GM23338 (cell line): Measurements from ENCODE around the gene KLK6. TPM values are rescaled to one million over a fixed set of nuclear protein-coding genes. Genes with fewer than 3 reads are reported as not detected.
A peak's percentile ranks its signal among the peaks of the same experiment; 100 is the strongest.

Experiments used
- ATAC-seq: fragments of 200-7000 bp; cut with Tn5 transposase; 3 replicates; pipeline ENCODE4 v1.9.1; 2020
- DNase-seq: peaks from one replicate; pipeline ENCODE4 v3.0.0-alpha.2; 2015; ENCODE audit warnings: low spot score
- H2AFZ ChIP-seq: fragments of 200-600 bp; sonication (generic); 2 replicates; pipeline ENCODE4 v1.8.0; 2016; ENCODE audit warnings: antibody characterized with exemption, mild to moderate bottlenecking, moderate library complexity
- H3F3A ChIP-seq: fragments of 200-600 bp; sonication (generic); replicated peaks from 2 replicates; pipeline ENCODE4 v1.8.0; 2017; ENCODE audit warnings: antibody characterized with exemption, mixed run types, low read depth
- H3K27ac ChIP-seq: fragments of 200-600 bp; sonication (generic); 2 replicates; pipeline ENCODE4 v1.6.1; 2016; ENCODE audit warnings: low read depth
- H3K27me3 ChIP-seq: fragments of 200-600 bp; sonication (generic); 2 replicates; pipeline ENCODE4 v1.8.0; 2016; ENCODE audit warnings: mild to moderate bottlenecking, mixed run types, moderate library complexity; ENCODE audit not compliant: insufficient read depth
- H3K36me3 ChIP-seq: fragments of 200-600 bp; sonication (generic); 2 replicates; pipeline ENCODE4 v1.8.0; 2016; ENCODE audit warnings: mild to moderate bottlenecking; ENCODE audit not compliant: insufficient read depth
- H3K4me1 ChIP-seq: fragments of 200-600 bp; sonication (generic); 2 replicates; pipeline ENCODE4 v1.8.0; 2016; ENCODE audit warnings: mild to moderate bottlenecking, moderate library complexity; ENCODE audit not compliant: insufficient read depth
- H3K4me2 ChIP-seq: fragments of 200-600 bp; sonication (generic); 2 replicates; pipeline ENCODE4 v1.7.1; 2017; ENCODE audit warnings: mixed run types
- H3K4me3 ChIP-seq: fragments of 200-600 bp; sonication (generic); 2 replicates; pipeline ENCODE4 v1.6.1; 2016; ENCODE audit warnings: mixed run types
- H3K79me2 ChIP-seq: fragments of 200-600 bp; sonication (generic); replicated peaks from 2 replicates; pipeline ENCODE4 v1.8.0; 2017; ENCODE audit warnings: mild to moderate bottlenecking; ENCODE audit not compliant: insufficient read depth
- H3K9me2 ChIP-seq: fragments of 200-600 bp; sonication (generic); 2 replicates; pipeline ENCODE4 v1.8.0; 2017; ENCODE audit not compliant: insufficient read depth
- H4K20me1 ChIP-seq: fragments of 200-600 bp; sonication (generic); replicated peaks from 2 replicates; pipeline ENCODE4 v1.8.0; 2017; ENCODE audit warnings: mild to moderate bottlenecking; ENCODE audit not compliant: insufficient read depth
- H3K27ac Mint-ChIP-seq: 2 replicates; pipeline ENCODE4 v1.8.0; 2020; ENCODE audit warnings: inconsistent platforms, mild to moderate bottlenecking, moderate library complexity, mixed read lengths
- H3K27me3 Mint-ChIP-seq: 3 replicates; pipeline ENCODE4 v1.8.0; 2022; ENCODE audit warnings: low read depth, mild to moderate bottlenecking, moderate library complexity, mixed read lengths, inconsistent platforms; ENCODE audit not compliant: insufficient read depth, poor library complexity
- H3K36me3 Mint-ChIP-seq: 3 replicates; pipeline ENCODE4 v1.8.0; 2021; ENCODE audit warnings: low read depth, mild to moderate bottlenecking, inconsistent platforms, moderate library complexity, mixed read lengths
- H3K4me1 Mint-ChIP-seq: 3 replicates; pipeline ENCODE4 v1.8.0; 2020; ENCODE audit warnings: mild to moderate bottlenecking, inconsistent platforms, mixed read lengths
- H3K4me3 Mint-ChIP-seq: 3 replicates; pipeline ENCODE4 v1.8.0; 2021; ENCODE audit warnings: moderate library complexity, mild to moderate bottlenecking, inconsistent platforms, mixed read lengths
- H3K9me3 Mint-ChIP-seq: 3 replicates; pipeline ENCODE4 v1.8.0; 2020; ENCODE audit warnings: moderate library complexity, mild to moderate bottlenecking, inconsistent platforms, mixed read lengths
- CTCF ChIP-seq, 2 experiments: fragments of 200-600 bp in 1 of 2; sonication (generic) in 1 of 2; conservative IDR thresholded peaks; 2 replicates each; pipeline versions ENCODE4 v1.5.1 to v1.6.1; 2016 to 2017; ENCODE audit warnings: antibody characterized with exemption in 2 of 2, low read depth in 2 of 2, mild to moderate bottlenecking in 2 of 2, moderate library complexity in 1 of 2
- EZH2 ChIP-seq: fragments of 200-600 bp; sonication (generic); IDR thresholded peaks from one replicate; pipeline ENCODE4 v1.8.0; 2017; ENCODE audit warnings: antibody characterized with exemption, mild to moderate bottlenecking, low read depth; ENCODE audit not compliant: unreplicated experiment
- ZNF114 ChIP-seq: fragments of 250-450 bp; sonication (Bioruptor Pico); IDR thresholded peaks from 2 replicates; pipeline ENCODE4 v1.5.0; 2020; ENCODE audit warnings: mild to moderate bottlenecking, moderate library complexity
- polyA plus RNA-seq: library from polyadenylated mRNA; unstranded; fragments of >200 nt; fragmentation: Nextera tagmentation; extraction: Ambion mirVana; gene quantifications from 2 replicates; pipeline ENCODE4 v1.2.1, GENCODE V29; 2016
- total RNA-seq: library from RNA; depleted of rRNA; stranded (reverse); fragments of >200 nt; shearing (Covaris generic); gene quantifications from 2 replicates; pipeline ENCODE4 v1.2.3, GENCODE V29; 2014
- TF ChIP-seq, protein P1 (sequence below): IDR thresholded peaks from one replicate; pipeline ENCODE4 v1.6.1; 2018; ENCODE audit warnings: antibody characterized with exemption; ENCODE audit not compliant: unreplicated experiment
- TF ChIP-seq, protein P2 (sequence below): fragments of 250-450 bp; sonication (Bioruptor Pico); IDR thresholded peaks from 2 replicates; pipeline ENCODE4 v1.5.0; 2020; ENCODE audit warnings: mild to moderate bottlenecking, moderate library complexity

KLK6 gene
- total and polyA plus RNA-seq, 2 experiments from 2014 or later, result 0.47 to 0.56 TPM

DNA sequence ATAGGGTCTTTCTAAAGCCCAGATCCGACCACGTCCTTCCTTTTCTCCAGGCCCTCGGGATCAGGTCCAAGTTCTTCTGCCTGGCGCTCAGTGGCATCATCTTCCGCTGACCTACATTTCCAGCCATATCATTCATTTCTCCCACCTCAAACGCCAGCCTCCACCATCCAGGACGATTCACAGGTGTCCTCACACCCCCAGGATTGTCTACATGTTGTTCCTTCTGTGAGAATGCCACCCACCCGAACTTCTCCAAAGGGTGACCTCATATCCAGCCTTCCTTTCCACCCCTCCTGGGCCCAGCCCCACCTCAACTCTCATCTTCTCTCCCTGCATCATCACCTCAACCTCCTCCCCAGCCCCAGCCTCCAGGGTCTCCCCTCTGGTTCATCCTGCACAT, 11.8 kb downstream of the KLK6 start:
- no peaks in the 10 kb centered on the region for H4K20me1 ChIP-seq
- peaks cover 35% of the 10 kb centered on the region for H3K9me3 Mint-ChIP-seq
- peaks cover 12% of the 10 kb centered on the region for H3K27me3 Mint-ChIP-seq
- ATAC-seq (no peak), DNase-seq (no peak)
- H2AFZ ChIP-seq, result no peak overlapping the region
- no peaks in the 10 kb centered on the region for H3F3A ChIP-seq
- peaks cover 6% of the 10 kb centered on the region for H3K4me1 Mint-ChIP-seq
- H3K79me2 ChIP-seq, result no peaks in the 10 kb centered on the region
- H3K27me3 ChIP-seq, result no peaks in the 10 kb centered on the region
- H3K36me3 ChIP-seq, result no peaks in the 10 kb centered on the region
- no peak for TF ChIP-seq EZH2
- TF ChIP-seq CTCF (conservative IDR thresholded peaks at IDR 0.05; ENCODE audit: low read depth in 2 of 2), result no peak
- TF ChIP-seq, protein P1, sequence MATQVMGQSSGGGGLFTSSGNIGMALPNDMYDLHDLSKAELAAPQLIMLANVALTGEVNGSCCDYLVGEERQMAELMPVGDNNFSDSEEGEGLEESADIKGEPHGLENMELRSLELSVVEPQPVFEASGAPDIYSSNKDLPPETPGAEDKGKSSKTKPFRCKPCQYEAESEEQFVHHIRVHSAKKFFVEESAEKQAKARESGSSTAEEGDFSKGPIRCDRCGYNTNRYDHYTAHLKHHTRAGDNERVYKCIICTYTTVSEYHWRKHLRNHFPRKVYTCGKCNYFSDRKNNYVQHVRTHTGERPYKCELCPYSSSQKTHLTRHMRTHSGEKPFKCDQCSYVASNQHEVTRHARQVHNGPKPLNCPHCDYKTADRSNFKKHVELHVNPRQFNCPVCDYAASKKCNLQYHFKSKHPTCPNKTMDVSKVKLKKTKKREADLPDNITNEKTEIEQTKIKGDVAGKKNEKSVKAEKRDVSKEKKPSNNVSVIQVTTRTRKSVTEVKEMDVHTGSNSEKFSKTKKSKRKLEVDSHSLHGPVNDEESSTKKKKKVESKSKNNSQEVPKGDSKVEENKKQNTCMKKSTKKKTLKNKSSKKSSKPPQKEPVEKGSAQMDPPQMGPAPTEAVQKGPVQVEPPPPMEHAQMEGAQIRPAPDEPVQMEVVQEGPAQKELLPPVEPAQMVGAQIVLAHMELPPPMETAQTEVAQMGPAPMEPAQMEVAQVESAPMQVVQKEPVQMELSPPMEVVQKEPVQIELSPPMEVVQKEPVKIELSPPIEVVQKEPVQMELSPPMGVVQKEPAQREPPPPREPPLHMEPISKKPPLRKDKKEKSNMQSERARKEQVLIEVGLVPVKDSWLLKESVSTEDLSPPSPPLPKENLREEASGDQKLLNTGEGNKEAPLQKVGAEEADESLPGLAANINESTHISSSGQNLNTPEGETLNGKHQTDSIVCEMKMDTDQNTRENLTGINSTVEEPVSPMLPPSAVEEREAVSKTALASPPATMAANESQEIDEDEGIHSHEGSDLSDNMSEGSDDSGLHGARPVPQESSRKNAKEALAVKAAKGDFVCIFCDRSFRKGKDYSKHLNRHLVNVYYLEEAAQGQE, result no peak
- TF ChIP-seq ZNF114, result no peak
- H3K4me1 ChIP-seq, result peaks cover 9% of the 10 kb centered on the region; the same call in 1 of the 2 replicates
- H3K4me3 Mint-ChIP-seq, result no peak overlapping the region
- H3K36me3 Mint-ChIP-seq, result peaks cover 7% of the 10 kb centered on the region; the same call in 2 of the 3 replicates
- no peak overlapping the region for H3K27ac Mint-ChIP-seq
- no peak overlapping the region for H3K4me2 ChIP-seq
- no peak overlapping the region for H3K4me3 ChIP-seq
- peaks cover under 1% of the 10 kb centered on the region; the same call in 1 of the 2 replicates for H3K9me2 ChIP-seq
- no peak overlapping the region for H3K27ac ChIP-seq

DNA sequence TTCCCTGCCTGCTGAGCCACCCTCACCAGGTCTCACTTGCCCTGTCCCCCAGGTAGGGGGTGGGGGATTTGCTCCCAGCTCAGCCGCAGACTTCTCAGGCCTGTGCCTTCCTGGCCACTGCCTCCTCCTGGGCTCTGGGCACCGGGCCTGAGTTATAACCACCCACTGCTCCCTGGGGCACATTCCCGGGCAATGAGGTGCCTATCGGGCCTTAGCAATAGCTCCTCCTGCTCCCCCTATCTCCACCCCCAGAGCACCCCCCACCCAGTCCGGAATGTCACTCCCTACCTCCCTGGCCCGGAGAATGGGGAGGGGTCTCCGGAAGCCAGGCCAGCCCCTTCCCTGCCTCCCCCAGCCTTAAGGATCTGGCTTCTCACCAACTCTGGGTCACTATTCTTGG, 16.5 kb downstream of the KLK6 start, which contains the start of gene KLK5:
Gene KLK5 (minus strand): TSS at position 129 of the 400 bp plus-strand sequence. CDS start 381 bp downstream, outside the sequence.
- H3K4me3 Mint-ChIP-seq, result no peak within 1 kb of the TSS
- no peak within 1 kb of the TSS for H3K4me3 ChIP-seq
- no peaks in the 10 kb centered on the region for H3K9me2 ChIP-seq
- H3F3A ChIP-seq, result no peaks in the 10 kb centered on the region
- no peaks in the 10 kb centered on the region; the same call in 2 of the 3 replicates for H3K36me3 Mint-ChIP-seq
- H3K27ac ChIP-seq, result no peak within 1 kb of the TSS
- H3K79me2 ChIP-seq, result no peaks in the 10 kb centered on the region
- no peak within 1 kb of the TSS; the same call in 1 of the 2 replicates for H3K27ac Mint-ChIP-seq
- DNase-seq (peak; percentile 37), ATAC-seq (peak; percentile 83)
- no peaks in the 10 kb centered on the region for H3K27me3 ChIP-seq
- H3K4me1 ChIP-seq, result peaks cover 9% of the 10 kb centered on the region; the same call in 1 of the 2 replicates
- peaks cover 7% of the 10 kb centered on the region; the same call in 1 of the 3 replicates for H3K9me3 Mint-ChIP-seq
- peaks cover 8% of the 10 kb centered on the region for H3K4me1 Mint-ChIP-seq
- no peaks in the 10 kb centered on the region for H4K20me1 ChIP-seq
- no peak within 1 kb of the TSS for H3K4me2 ChIP-seq
- peaks cover 8% of the 10 kb centered on the region for H3K27me3 Mint-ChIP-seq
- peak within 1 kb of the TSS; percentile 95 for H2AFZ ChIP-seq
- no peaks in the 10 kb centered on the region for H3K36me3 ChIP-seq
- no peak for TF ChIP-seq CTCF (conservative IDR thresholded peaks at IDR 0.05; ENCODE audit: low read depth in 2 of 2)
- TF ChIP-seq, protein P2, sequence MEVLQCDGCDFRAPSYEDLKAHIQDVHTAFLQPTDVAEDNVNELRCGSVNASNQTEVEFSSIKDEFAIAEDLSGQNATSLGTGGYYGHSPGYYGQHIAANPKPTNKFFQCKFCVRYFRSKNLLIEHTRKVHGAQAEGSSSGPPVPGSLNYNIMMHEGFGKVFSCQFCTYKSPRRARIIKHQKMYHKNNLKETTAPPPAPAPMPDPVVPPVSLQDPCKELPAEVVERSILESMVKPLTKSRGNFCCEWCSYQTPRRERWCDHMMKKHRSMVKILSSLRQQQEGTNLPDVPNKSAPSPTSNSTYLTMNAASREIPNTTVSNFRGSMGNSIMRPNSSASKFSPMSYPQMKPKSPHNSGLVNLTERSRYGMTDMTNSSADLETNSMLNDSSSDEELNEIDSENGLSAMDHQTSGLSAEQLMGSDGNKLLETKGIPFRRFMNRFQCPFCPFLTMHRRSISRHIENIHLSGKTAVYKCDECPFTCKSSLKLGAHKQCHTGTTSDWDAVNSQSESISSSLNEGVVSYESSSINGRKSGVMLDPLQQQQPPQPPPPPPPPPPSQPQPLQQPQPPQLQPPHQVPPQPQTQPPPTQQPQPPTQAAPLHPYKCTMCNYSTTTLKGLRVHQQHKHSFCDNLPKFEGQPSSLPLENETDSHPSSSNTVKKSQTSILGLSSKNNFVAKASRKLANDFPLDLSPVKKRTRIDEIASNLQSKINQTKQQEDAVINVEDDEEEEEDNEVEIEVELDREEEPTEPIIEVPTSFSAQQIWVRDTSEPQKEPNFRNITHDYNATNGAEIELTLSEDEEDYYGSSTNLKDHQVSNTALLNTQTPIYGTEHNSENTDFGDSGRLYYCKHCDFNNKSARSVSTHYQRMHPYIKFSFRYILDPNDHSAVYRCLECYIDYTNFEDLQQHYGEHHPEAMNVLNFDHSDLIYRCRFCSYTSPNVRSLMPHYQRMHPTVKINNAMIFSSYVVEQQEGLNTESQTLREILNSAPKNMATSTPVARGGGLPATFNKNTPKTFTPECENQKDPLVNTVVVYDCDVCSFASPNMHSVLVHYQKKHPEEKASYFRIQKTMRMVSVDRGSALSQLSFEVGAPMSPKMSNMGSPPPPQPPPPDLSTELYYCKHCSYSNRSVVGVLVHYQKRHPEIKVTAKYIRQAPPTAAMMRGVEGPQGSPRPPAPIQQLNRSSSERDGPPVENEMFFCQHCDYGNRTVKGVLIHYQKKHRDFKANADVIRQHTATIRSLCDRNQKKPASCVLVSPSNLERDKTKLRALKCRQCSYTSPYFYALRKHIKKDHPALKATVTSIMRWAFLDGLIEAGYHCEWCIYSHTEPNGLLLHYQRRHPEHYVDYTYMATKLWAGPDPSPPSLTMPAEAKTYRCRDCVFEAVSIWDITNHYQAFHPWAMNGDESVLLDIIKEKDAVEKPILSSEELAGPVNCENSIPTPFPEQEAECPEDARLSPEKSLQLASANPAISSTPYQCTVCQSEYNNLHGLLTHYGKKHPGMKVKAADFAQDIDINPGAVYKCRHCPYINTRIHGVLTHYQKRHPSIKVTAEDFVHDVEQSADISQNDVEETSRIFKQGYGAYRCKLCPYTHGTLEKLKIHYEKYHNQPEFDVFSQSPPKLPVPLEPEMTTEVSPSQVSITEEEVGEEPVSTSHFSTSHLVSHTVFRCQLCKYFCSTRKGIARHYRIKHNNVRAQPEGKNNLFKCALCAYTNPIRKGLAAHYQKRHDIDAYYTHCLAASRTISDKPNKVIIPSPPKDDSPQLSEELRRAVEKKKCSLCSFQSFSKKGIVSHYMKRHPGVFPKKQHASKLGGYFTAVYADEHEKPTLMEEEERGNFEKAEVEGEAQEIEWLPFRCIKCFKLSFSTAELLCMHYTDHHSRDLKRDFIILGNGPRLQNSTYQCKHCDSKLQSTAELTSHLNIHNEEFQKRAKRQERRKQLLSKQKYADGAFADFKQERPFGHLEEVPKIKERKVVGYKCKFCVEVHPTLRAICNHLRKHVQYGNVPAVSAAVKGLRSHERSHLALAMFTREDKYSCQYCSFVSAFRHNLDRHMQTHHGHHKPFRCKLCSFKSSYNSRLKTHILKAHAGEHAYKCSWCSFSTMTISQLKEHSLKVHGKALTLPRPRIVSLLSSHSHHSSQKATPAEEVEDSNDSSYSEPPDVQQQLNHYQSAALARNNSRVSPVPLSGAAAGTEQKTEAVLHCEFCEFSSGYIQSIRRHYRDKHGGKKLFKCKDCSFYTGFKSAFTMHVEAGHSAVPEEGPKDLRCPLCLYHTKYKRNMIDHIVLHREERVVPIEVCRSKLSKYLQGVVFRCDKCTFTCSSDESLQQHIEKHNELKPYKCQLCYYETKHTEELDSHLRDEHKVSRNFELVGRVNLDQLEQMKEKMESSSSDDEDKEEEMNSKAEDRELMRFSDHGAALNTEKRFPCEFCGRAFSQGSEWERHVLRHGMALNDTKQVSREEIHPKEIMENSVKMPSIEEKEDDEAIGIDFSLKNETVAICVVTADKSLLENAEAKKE (CRISPR knock-in tag), result no peak
